Smooth muscle cell (in vitro differentiated cells): Measurements from ENCODE around the gene OSBPL9. TPM values are rescaled to one million over a fixed set of nuclear protein-coding genes. Genes with fewer than 3 reads are reported as not detected.

Source experiments
- DNase-seq: peaks from one replicate; lab custom pipeline; 2025; ENCODE audit not compliant: unreplicated experiment; lab: John Stamatoyannopoulos, UW
- H2AFZ ChIP-seq: fragments of 200-600 bp; sonication (generic); 2 replicates; pipeline ENCODE4 v1.6.0; 2016; ENCODE audit warnings: antibody characterized with exemption, low read depth, mild to moderate bottlenecking
- H3F3A ChIP-seq: fragments of 200-600 bp; sonication (generic); 2 replicates; pipeline ENCODE4 v1.6.0; 2017; ENCODE audit warnings: antibody characterized with exemption, low read depth
- H3K27ac ChIP-seq: fragments of 200-600 bp; sonication (generic); 2 replicates; pipeline ENCODE4 v1.5.1; 2016; ENCODE audit warnings: low read depth, mild to moderate bottlenecking
- H3K27me3 ChIP-seq: fragments of 200-600 bp; sonication (generic); 2 replicates; pipeline ENCODE4 v1.6.1; 2016; ENCODE audit warnings: low read depth, mild to moderate bottlenecking
- H3K36me3 ChIP-seq: fragments of 200-600 bp; sonication (generic); 2 replicates; pipeline ENCODE4 v1.5.1; 2016; ENCODE audit warnings: low read depth
- H3K4me1 ChIP-seq: fragments of 200-600 bp; sonication (generic); 2 replicates; pipeline ENCODE4 v1.5.1; 2016; ENCODE audit warnings: low read depth
- H3K4me2 ChIP-seq: fragments of 200-600 bp; sonication (generic); 2 replicates; pipeline ENCODE4 v1.6.0; 2016; ENCODE audit warnings: mild to moderate bottlenecking
- H3K4me3 ChIP-seq: fragments of 200-600 bp; sonication (generic); 2 replicates; pipeline ENCODE4 v1.5.1; 2016; ENCODE audit warnings: mild to moderate bottlenecking
- H3K79me2 ChIP-seq: fragments of 200-600 bp; sonication (generic); 2 replicates; pipeline ENCODE4 v1.6.0; 2016; ENCODE audit warnings: low read depth, mild to moderate bottlenecking
- H3K9ac ChIP-seq: fragments of 200-600 bp; sonication (generic); 2 replicates; pipeline ENCODE4 v1.6.0; 2016; ENCODE audit warnings: low read depth
- H3K9me3 ChIP-seq: fragments of 200-600 bp; sonication (generic); replicated peaks from 2 replicates; pipeline ENCODE4 v1.5.1; 2016; ENCODE audit warnings: low read depth
- H4K20me1 ChIP-seq: fragments of 200-600 bp; sonication (generic); 2 replicates; pipeline ENCODE4 v1.6.0; 2016; ENCODE audit warnings: low read depth
- WGBS: methylation state at CpG from one replicate; pipeline ENCODE4 v1.1.7; 2016; ENCODE audit warnings: low lambda C conversion rate; 5-methylcytosine and 5-hydroxymethylcytosine counted together
- polyA plus RNA-seq: library from polyadenylated mRNA; unstranded; fragments of >200 nt; fragmentation: Nextera tagmentation; extraction: Ambion mirVana; gene quantifications from 2 replicates; pipeline ENCODE4 v1.2.1, GENCODE V29; 2016
- total RNA-seq: library from RNA; depleted of rRNA; stranded (reverse); fragments of >200 nt; gene quantifications from 2 replicates; pipeline ENCODE4 v1.2.3, GENCODE V29; 2014
- TF ChIP-seq, protein P1 (sequence below): fragments of 200-600 bp; sonication (generic); IDR thresholded peaks from 2 replicates; pipeline ENCODE4 v1.5.1; 2017; ENCODE audit warnings: borderline replicate concordance, mild to moderate bottlenecking, antibody characterized with exemption; ENCODE audit not compliant: insufficient read depth, poor library complexity, severe bottlenecking

The OSBPL9 gene
- total and polyA plus RNA-seq, 2 experiments from 2014 or later = 66.7 to 112 TPM

- 95% methylated on average over 3 of the region's 3 CpGs for WGBS
- no peaks in the 10 kb centered on the region for H3K4me1 ChIP-seq
- H3K36me3 ChIP-seq = peaks cover 6% of the 10 kb centered on the region
- no peaks in the 10 kb centered on the region for H3K27me3 ChIP-seq
- TF ChIP-seq, protein P1, sequence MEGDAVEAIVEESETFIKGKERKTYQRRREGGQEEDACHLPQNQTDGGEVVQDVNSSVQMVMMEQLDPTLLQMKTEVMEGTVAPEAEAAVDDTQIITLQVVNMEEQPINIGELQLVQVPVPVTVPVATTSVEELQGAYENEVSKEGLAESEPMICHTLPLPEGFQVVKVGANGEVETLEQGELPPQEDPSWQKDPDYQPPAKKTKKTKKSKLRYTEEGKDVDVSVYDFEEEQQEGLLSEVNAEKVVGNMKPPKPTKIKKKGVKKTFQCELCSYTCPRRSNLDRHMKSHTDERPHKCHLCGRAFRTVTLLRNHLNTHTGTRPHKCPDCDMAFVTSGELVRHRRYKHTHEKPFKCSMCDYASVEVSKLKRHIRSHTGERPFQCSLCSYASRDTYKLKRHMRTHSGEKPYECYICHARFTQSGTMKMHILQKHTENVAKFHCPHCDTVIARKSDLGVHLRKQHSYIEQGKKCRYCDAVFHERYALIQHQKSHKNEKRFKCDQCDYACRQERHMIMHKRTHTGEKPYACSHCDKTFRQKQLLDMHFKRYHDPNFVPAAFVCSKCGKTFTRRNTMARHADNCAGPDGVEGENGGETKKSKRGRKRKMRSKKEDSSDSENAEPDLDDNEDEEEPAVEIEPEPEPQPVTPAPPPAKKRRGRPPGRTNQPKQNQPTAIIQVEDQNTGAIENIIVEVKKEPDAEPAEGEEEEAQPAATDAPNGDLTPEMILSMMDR = no peak
- no peak overlapping the region for H3K4me3 ChIP-seq
- DNase-seq = no peak
- no peaks in the 10 kb centered on the region for H3F3A ChIP-seq
- H3K4me2 ChIP-seq = no peak overlapping the region
- peaks cover 2% of the 10 kb centered on the region for H3K79me2 ChIP-seq
- H3K9ac ChIP-seq = no peak overlapping the region
- H3K27ac ChIP-seq = no peak overlapping the region
- no peak overlapping the region for H2AFZ ChIP-seq
- no peaks in the 10 kb centered on the region for H3K9me3 ChIP-seq
- peaks cover 17% of the 10 kb centered on the region for H4K20me1 ChIP-seq
Measured at GRCh38 chr1:51750218-51750617, 133.3 kb downstream of the OSBPL9 start.

GRCh38 chr1:51750729-51751128 is 133.8 kb downstream of the OSBPL9 start:
- Histone ChIP-seq H3K4me2 (no peak overlapping the region), H3K27ac (no peak overlapping the region), H3K9me3 (no peaks in the 10 kb centered on the region), H4K20me1 (peaks cover 18% of the 10 kb centered on the region), H3K4me1 (no peaks in the 10 kb centered on the region), H3K79me2 (no peaks in the 10 kb centered on the region), H3F3A (no peaks in the 10 kb centered on the region), H3K36me3 (peaks cover 6% of the 10 kb centered on the region), H3K4me3 (no peak overlapping the region), H2AFZ (no peak overlapping the region), H3K9ac (no peak overlapping the region), H3K27me3 (no peaks in the 10 kb centered on the region)
- DNase-seq = no peak
- WGBS = 100% methylated on average over 1 of the region's 1 CpG
- TF ChIP-seq, protein P1 = no peak

GRCh38 chr1:51752073-51752948 is 135.4 kb downstream of the OSBPL9 start:
- H3K4me1 ChIP-seq = no peaks in the 10 kb centered on the region
- H3K9ac ChIP-seq = no peak overlapping the region
- H3K27me3 ChIP-seq = no peaks in the 10 kb centered on the region
- no peak for DNase-seq
- H3K36me3 ChIP-seq = peaks cover 6% of the 10 kb centered on the region
- H3F3A ChIP-seq = no peaks in the 10 kb centered on the region
- no peaks in the 10 kb centered on the region for H3K9me3 ChIP-seq
- H4K20me1 ChIP-seq = peaks cover 11% of the 10 kb centered on the region
- H3K27ac ChIP-seq = no peak overlapping the region
- H2AFZ ChIP-seq = no peak overlapping the region
- WGBS = 94% methylated on average over 11 of the region's 11 CpGs
- no peak overlapping the region for H3K4me3 ChIP-seq
- peaks cover 4% of the 10 kb centered on the region for H3K79me2 ChIP-seq
- no peak overlapping the region for H3K4me2 ChIP-seq
- TF ChIP-seq, protein P1 = no peak

GRCh38 chr1:51753969-51754368 is 137.1 kb downstream of the OSBPL9 start:
- Histone ChIP-seq H3K4me3 (no peak overlapping the region), H2AFZ (no peak overlapping the region), H3K27ac (no peak overlapping the region), H4K20me1 (peaks cover 11% of the 10 kb centered on the region), H3K79me2 (peaks cover 4% of the 10 kb centered on the region), H3K27me3 (no peaks in the 10 kb centered on the region), H3K9me3 (no peaks in the 10 kb centered on the region), H3K4me1 (no peaks in the 10 kb centered on the region), H3K9ac (no peak overlapping the region), H3K36me3 (peaks cover 6% of the 10 kb centered on the region), H3F3A (no peaks in the 10 kb centered on the region), H3K4me2 (no peak overlapping the region)
- TF ChIP-seq, protein P1 = no peak
- no peak for DNase-seq
